Uterine smooth muscle cell (primary cell): ENCODE data around the gene FASLG. TPM values are rescaled to one million over a fixed set of nuclear protein-coding genes. Genes with fewer than 3 reads are reported as not detected.

ENCODE experiments used
- total RNA-seq: library from RNA; depleted of rRNA; stranded (reverse); fragments of >200 nt; gene quantifications from 2 replicates; pipeline ENCODE4 v1.2.3, GENCODE V29; 2014

The FASLG gene
- total RNA-seq: not detected in 2 replicates

GRCh38 chr1:172658871-172659453 lies at the start of gene FASLG:
Gene FASLG (plus strand): TSS chr1:172659103. CDS start chr1:172659202, 99 bp downstream.

Other genes with a start within 250 kb of the FASLG start
- not detected in 2 replicates for gene C1orf105, start 238.4 kb upstream of the FASLG start, total RNA-seq
- gene PIGC, start 215.0 kb upstream of the FASLG start, total RNA-seq: 15.5 and 22.9 TPM in 2 replicates
- 37.1 and 52.1 TPM in 2 replicates for gene SUCO, start 126.0 kb upstream of the FASLG start, total RNA-seq